A673 (cell line): Measurements from ENCODE around the gene LONP1.

ENCODE experiments used
- CTCF ChIP-seq: fragments of 300-800, 200-600 bp; sonication (generic); conservative IDR thresholded peaks from 2 replicates; pipeline ENCODE4 v1.5.1; 2017; ENCODE audit warnings: low read depth, mild to moderate bottlenecking, antibody characterized with exemption, low read length, moderate library complexity, mixed read lengths
- EZH2 ChIP-seq: fragments of 200-600 bp; sonication (generic); IDR thresholded peaks from 2 replicates; pipeline ENCODE4 v1.6.1; 2017; ENCODE audit warnings: borderline replicate concordance, low read depth, mild to moderate bottlenecking, mixed read lengths, antibody characterized with exemption, low read length; ENCODE audit not compliant: poor library complexity, severe bottlenecking

- TF ChIP-seq CTCF (no peak), EZH2 (no peak)
Observed at GRCh38 chr19:5743630-5744029, 23.7 kb upstream of the LONP1 start.
